Ammon's horn (tissue), 1 donor: ENCODE results near the gene FAM228B.

ENCODE experiments used
- DNase-seq: peaks from one replicate; pipeline ENCODE4 v3.0.0-alpha.2; 2016; ENCODE audit warnings: low spot score

The FAM228B gene

GRCh38 chr2:24203787-24204150 is 80.5 kb downstream of the FAM228B start:
- no peak for DNase-seq

- DNase-seq, result no peak
Observed at GRCh38 chr2:24204505-24204904, 81.2 kb downstream of the FAM228B start.

GRCh38 chr2:24205131-24205530 is 81.9 kb downstream of the FAM228B start:
- DNase-seq, result no peak

- DNase-seq, result no peak
Observed at GRCh38 chr2:24206242-24206641, 83.0 kb downstream of the FAM228B start.

GRCh38 chr2:24206714-24207113 is 83.4 kb downstream of the FAM228B start:
- no peak for DNase-seq

GRCh38 chr2:24207359-24207758 is 84.1 kb downstream of the FAM228B start:
- DNase-seq, result no peak

- DNase-seq, result no peak
Observed at GRCh38 chr2:24208490-24208889, 85.2 kb downstream of the FAM228B start.

GRCh38 chr2:24209389-24210105 is 86.3 kb downstream of the FAM228B start:
- no peak for DNase-seq

GRCh38 chr2:24210106-24210455 is 86.8 kb downstream of the FAM228B start:
- no peak for DNase-seq

- DNase-seq, result no peak
Observed at GRCh38 chr2:24210723-24211122, 87.5 kb downstream of the FAM228B start.

- DNase-seq, result no peak
Observed at GRCh38 chr2:24211408-24211807, 88.1 kb downstream of the FAM228B start.

- no peak for DNase-seq
Observed at GRCh38 chr2:24214880-24215279, 91.6 kb downstream of the FAM228B start.
